Heart left ventricle (tissue), 16 donors: ENCODE data around the gene FRMD6. TPM values are rescaled to one million over a fixed set of nuclear protein-coding genes. Genes with fewer than 3 reads are reported as not detected.
A peak's percentile ranks its signal among the peaks of the same experiment; 100 is the strongest.

Experiments used
- ATAC-seq, 4 donors: fragments of 200-7000 bp; cut with Tn5 transposase; one replicate each; pipeline ENCODE4 v1.9.1; 2020 to 2022; ENCODE audit warnings: moderate library complexity in 4 of 4, mild to moderate bottlenecking in 3 of 4, moderate number of reproducible peaks in 1 of 4
- DNase-seq, 5 donors: peaks; one replicate each; pipeline ENCODE4 v3.0.0-alpha.2; 2020
- H3K27ac ChIP-seq, 12 donors: fragments of 200-600 bp; sonication (generic) in 4 of 12; one replicate each; pipeline versions ENCODE4 v1.5.0 to v1.8.0; 2016 to 2022; ENCODE audit warnings: mild to moderate bottlenecking in 2 of 12
- H3K27me3 ChIP-seq, 9 donors: fragments of 200-600 bp; sonication (generic) in 2 of 9; one replicate each; pipeline versions ENCODE4 v1.5.1 to v1.8.0; 2016 to 2022; ENCODE audit warnings: mild to moderate bottlenecking in 3 of 9
- H3K36me3 ChIP-seq, 9 donors: fragments of 200-600 bp; sonication (generic) in 2 of 9; one replicate each; pipeline versions ENCODE4 v1.5.0 to v1.8.0; 2018 to 2022; ENCODE audit warnings: mild to moderate bottlenecking in 2 of 9
- H3K4me1 ChIP-seq, 12 donors: fragments of 200-600 bp; sonication (generic) in 4 of 12; one replicate each; pipeline versions ENCODE4 v1.5.0 to v1.8.0; 2016 to 2022; ENCODE audit warnings: mild to moderate bottlenecking in 3 of 12
- H3K4me3 ChIP-seq, 12 donors: fragments of 200-600 bp; sonication (generic) in 4 of 12; one replicate each; pipeline versions ENCODE4 v1.5.0 to v1.8.0; 2017 to 2022; ENCODE audit warnings: mild to moderate bottlenecking in 9 of 12, moderate library complexity in 4 of 12
- H3K9me3 ChIP-seq, 12 donors: fragments of 200-600 bp; sonication (generic) in 4 of 12; one replicate each; pipeline versions ENCODE4 v1.5.0 to v1.8.0; 2016 to 2022; ENCODE audit warnings: mild to moderate bottlenecking in 1 of 12
- POLR2A ChIP-seq, 2 donors: fragments of 450-650 bp; IDR thresholded peaks; one replicate each; pipeline ENCODE4 v1.6.1; 2017; ENCODE audit warnings: antibody characterized with exemption in 2 of 2, mild to moderate bottlenecking in 2 of 2, moderate library complexity in 2 of 2
- WGBS, 4 donors: extraction: QIAGEN DNeasy Blood & Tissue Kit in 2 of 4; methylation state at CpG; one replicate each; pipeline versions ENCODE4 v1.1.5 to v1.1.7; 2013 to 2018; 5-methylcytosine and 5-hydroxymethylcytosine counted together
- intact Hi-C, 10 donors: fragments of 100-400 bp; cut with DNase I; formaldehyde crosslinking; loops; one replicate each; pipeline versions ENCODE4 v1.11.1 to v1.14.2; 2022
- polyA plus RNA-seq, 2 donors: library from polyadenylated mRNA; stranded (reverse); fragments of 200-250 nt; gene quantifications; one replicate each; pipeline ENCODE4 v1.2.3, GENCODE V29; 2013
- total RNA-seq, 9 donors: library from RNA; depleted of rRNA in 2 of 9; stranded (reverse); fragments of >200 nt in 2 of 9; fragmentation: NEBNext Ultra II Directional in 3 of 9; extraction: Animal tissue kit (Norgen Biotek cat#: 25700) in 3 of 9; gene quantifications; one replicate each; pipeline versions ENCODE4 v1.1.0 to v1.2.4, GENCODE V29; 2016 to 2023
- TF ChIP-seq, protein P1 (sequence below), 12 donors: fragments of 200-600 bp; sonication (generic) in 4 of 12; IDR thresholded peaks; one replicate each; pipeline versions ENCODE4 v1.5.0 to v1.8.0; 2018 to 2022; ENCODE audit warnings: antibody characterized with exemption in 12 of 12, mild to moderate bottlenecking in 5 of 12
- donor health status: ischemic (EF 13 %, LVEDD 7.1; RV severe dilation, severe dysfunction).
- donor health status: healthy with polysubstance abuse.
- donor health status: DM: no; HTN: yes; CAD: no.
- donor health status: DM: no; HTN: no; CAD: no.
- donor health status: ischemic (EF 25% LVEDD 6.9; RV normal size, moderate dysfunction).
- donor health status: ischemic (EF 25% LVEDD 5.7; RV mildly dilated, moderate dysfunction).
- donor health status: healthy.
- donor health status: DM: yes; HTN: yes; CAD: no.
- donor health status: ischemic (EF 35%, LVEDD 5.7; RV mildly dilated, moderate dysfunction).
- donor health status: nonischemic (EF 11% LVEDD 7.7; RV severe dilation, severe dysfunction).
- donor health status: DM: yes; HTN: yes; CAD: no.
- donor health status: PGD.
- donor health status: ischemic (EF 29% LVEDD 5.4; RV normal size, mild dysfunction).
- donor health status: nonischemic (EF 23%, LVEDD 6.1; RV moderate dilation, normal function).

The FRMD6 gene
- total and polyA plus RNA-seq, 11 donors: 1.9 to 23.2 (median 8.9) TPM

DNA sequence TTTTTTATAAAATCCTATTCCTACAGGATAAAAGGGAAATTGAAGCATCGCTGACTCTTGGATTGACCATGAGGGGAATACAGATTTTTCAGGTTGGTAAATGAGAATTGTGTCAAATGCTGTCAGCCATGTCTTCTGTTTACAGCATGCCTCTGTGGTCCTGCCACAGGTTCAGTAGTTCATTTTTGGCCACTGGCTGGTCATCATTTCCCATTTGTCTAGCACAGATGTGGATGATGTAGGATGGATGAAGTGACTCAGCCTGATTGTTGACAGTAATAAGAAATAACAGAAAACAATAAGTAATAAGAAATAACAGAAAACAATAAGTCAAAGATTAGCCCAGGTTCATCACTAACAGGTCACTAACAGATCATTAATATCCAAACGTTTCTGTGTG is 59.8 kb downstream of the FRMD6 start:
- Histone ChIP-seq H3K27ac (no peak overlapping the region), H3K9me3 (no peaks in the 10 kb centered on the region), H3K36me3 (peaks cover 0 to 98% (median 35%) of the 10 kb centered on the region in 9 donors), H3K4me3 (no peak overlapping the region), H3K27me3 (no peaks in the 10 kb centered on the region), H3K4me1 (no peaks in the 10 kb centered on the region)
- TF ChIP-seq, protein P1, sequence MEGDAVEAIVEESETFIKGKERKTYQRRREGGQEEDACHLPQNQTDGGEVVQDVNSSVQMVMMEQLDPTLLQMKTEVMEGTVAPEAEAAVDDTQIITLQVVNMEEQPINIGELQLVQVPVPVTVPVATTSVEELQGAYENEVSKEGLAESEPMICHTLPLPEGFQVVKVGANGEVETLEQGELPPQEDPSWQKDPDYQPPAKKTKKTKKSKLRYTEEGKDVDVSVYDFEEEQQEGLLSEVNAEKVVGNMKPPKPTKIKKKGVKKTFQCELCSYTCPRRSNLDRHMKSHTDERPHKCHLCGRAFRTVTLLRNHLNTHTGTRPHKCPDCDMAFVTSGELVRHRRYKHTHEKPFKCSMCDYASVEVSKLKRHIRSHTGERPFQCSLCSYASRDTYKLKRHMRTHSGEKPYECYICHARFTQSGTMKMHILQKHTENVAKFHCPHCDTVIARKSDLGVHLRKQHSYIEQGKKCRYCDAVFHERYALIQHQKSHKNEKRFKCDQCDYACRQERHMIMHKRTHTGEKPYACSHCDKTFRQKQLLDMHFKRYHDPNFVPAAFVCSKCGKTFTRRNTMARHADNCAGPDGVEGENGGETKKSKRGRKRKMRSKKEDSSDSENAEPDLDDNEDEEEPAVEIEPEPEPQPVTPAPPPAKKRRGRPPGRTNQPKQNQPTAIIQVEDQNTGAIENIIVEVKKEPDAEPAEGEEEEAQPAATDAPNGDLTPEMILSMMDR (IDR thresholded peaks at IDR 0.05): no peak
- no peak for TF ChIP-seq POLR2A (IDR thresholded peaks at IDR 0.05)
- ATAC-seq: no peak
- DNase-seq: no peak
- intact Hi-C loops: no loop called here
- 80 to 91% (median 88%) methylated on average over 2 of the region's 2 CpGs for WGBS, 4 donors

GRCh38 chr14:51715250-51715649 is 63.5 kb downstream of the FRMD6 start:
- TF ChIP-seq POLR2A (IDR thresholded peaks at IDR 0.05): no peak
- TF ChIP-seq, protein P1 (IDR thresholded peaks at IDR 0.05): no peak
- DNase-seq (no peak), ATAC-seq (no peak)
- no peaks in the 10 kb centered on the region for H3K27me3 ChIP-seq
- no peaks in the 10 kb centered on the region for H3K4me1 ChIP-seq
- H3K27ac ChIP-seq: no peak overlapping the region
- H3K9me3 ChIP-seq: no peaks in the 10 kb centered on the region
- H3K36me3 ChIP-seq: peaks cover 0 to 98% (median 41%) of the 10 kb centered on the region in 9 donors
- 79 to 87% (median 84%) methylated on average over 7 of the region's 7 CpGs for WGBS, 4 donors
- no peak overlapping the region for H3K4me3 ChIP-seq
- intact Hi-C loops: no loop called here

DNA sequence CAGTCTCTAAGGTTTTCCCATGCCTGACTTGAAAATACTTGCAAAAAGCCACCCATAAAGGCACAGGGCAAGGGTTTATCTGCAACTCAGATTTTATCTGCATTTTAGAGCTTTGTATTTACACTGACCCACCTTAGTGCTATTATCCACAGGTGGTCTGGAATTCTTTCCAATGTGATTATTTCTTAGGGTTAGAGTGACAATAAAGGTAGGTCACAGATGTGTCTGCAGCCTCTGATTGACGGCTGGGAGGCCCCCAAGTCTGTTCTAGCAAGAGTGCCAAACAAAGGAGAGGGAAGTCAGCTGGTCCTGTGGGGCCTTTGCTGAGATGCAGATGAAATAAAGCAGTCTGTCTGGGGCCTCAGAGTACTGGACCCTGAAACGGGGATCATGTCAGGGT is 64.0 kb downstream of the FRMD6 start:
- WGBS, 4 donors: 63 to 79% (median 72%) methylated on average over 2 of the region's 2 CpGs
- no peak for TF ChIP-seq POLR2A (IDR thresholded peaks at IDR 0.05)
- TF ChIP-seq, protein P1 (IDR thresholded peaks at IDR 0.05): no peak
- intact Hi-C loops: no loop called here

GRCh38 chr14:51716610-51717009 is 64.9 kb downstream of the FRMD6 start:
- no peak overlapping the region for H3K4me3 ChIP-seq
- H3K27ac ChIP-seq: no peak overlapping the region
- 65 to 79% (median 72%) methylated on average over 6 of the region's 6 CpGs for WGBS, 4 donors
- DNase-seq: no peak
- no peaks in the 10 kb centered on the region for H3K27me3 ChIP-seq
- peaks cover 0 to 97% (median 40%) of the 10 kb centered on the region in 9 donors for H3K36me3 ChIP-seq
- no peaks in the 10 kb centered on the region for H3K4me1 ChIP-seq
- no peaks in the 10 kb centered on the region for H3K9me3 ChIP-seq
- no peak for TF ChIP-seq POLR2A (IDR thresholded peaks at IDR 0.05)
- TF ChIP-seq, protein P1 (IDR thresholded peaks at IDR 0.05): no peak
- intact Hi-C loops: no loop called here
- ATAC-seq: peak in 2 of 4 donors; percentile 33 to 38

More for the DNA sequence above, 64.0 kb downstream of the FRMD6 start:
- no peaks in the 10 kb centered on the region for H3K4me1 ChIP-seq
- no peaks in the 10 kb centered on the region for H3K9me3 ChIP-seq
- H3K36me3 ChIP-seq: peaks cover 0 to 98% (median 43%) of the 10 kb centered on the region in 9 donors
- no peak overlapping the region for H3K27ac ChIP-seq
- no peak for DNase-seq
- no peak for ATAC-seq
- H3K27me3 ChIP-seq: no peaks in the 10 kb centered on the region
- H3K4me3 ChIP-seq: no peak overlapping the region
